Measurements from ENCODE around the gene YPEL2.
A peak's percentile ranks its signal among the peaks of the same experiment; 100 is the strongest.

DNA sequence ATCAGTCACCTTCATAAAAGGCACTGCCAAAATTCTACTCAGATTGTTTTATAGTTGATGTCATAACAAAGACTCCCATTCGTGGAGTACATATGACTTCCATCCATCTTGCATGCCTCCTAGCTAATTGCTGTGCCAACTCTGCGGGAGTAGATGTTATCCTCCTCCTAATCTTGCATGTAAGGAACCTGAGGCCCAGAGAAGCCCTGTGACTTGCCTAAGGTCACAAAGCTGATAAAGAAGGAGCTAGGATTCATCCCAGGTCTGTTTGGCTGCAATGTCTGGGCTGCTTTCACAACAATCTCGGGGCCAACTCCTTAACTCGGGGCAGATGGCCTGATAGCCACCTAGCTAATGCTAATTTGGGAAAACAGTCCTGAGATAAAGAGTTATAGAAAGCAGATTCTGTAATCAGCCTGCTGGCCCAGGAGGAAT, 87.3 kb downstream of the YPEL2 start:
- TF ChIP-seq POLR2AphosphoS5 (IDR thresholded peaks at IDR 0.05) (peak; percentile 79), CTCF (IDR thresholded peaks at IDR 0.05) (no peak), POLR2A (IDR thresholded peaks at IDR 0.05) (no peak), EP300 (IDR thresholded peaks at IDR 0.05) (no peak)
